GM12875 (cell line): ENCODE measurements around the gene DUSP2.

Experiments used
- H3K4me3 ChIP-seq: one replicate; pipeline ENCODE4 v1.5.1; 2011; ENCODE audit warnings: low read depth, low read length, control low read depth
- CTCF ChIP-seq: IDR thresholded peaks from 2 replicates; pipeline ENCODE4 v1.5.1; 2011; ENCODE audit warnings: low read depth, mild to moderate bottlenecking, control low read depth, inconsistent platforms, low read length, moderate library complexity, borderline replicate concordance; ENCODE audit not compliant: insufficient read depth

The DUSP2 gene

GRCh38 chr2:96095116-96095636 lies 50.1 kb downstream of the DUSP2 start:
- TF ChIP-seq CTCF = no peak
- no peak overlapping the region for H3K4me3 ChIP-seq

GRCh38 chr2:96093528-96093927 lies 51.7 kb downstream of the DUSP2 start:
- no peak overlapping the region for H3K4me3 ChIP-seq

More at GRCh38 chr2:96093528-96093927, 51.7 kb downstream of the DUSP2 start:
- no peak for TF ChIP-seq CTCF
